ENCODE data around the gene KCND2.

Gene KCND2

GRCh38 chr7:120254845-120255244 is 18.1 kb upstream of the KCND2 start:
- TF ChIP-seq, protein P1, sequence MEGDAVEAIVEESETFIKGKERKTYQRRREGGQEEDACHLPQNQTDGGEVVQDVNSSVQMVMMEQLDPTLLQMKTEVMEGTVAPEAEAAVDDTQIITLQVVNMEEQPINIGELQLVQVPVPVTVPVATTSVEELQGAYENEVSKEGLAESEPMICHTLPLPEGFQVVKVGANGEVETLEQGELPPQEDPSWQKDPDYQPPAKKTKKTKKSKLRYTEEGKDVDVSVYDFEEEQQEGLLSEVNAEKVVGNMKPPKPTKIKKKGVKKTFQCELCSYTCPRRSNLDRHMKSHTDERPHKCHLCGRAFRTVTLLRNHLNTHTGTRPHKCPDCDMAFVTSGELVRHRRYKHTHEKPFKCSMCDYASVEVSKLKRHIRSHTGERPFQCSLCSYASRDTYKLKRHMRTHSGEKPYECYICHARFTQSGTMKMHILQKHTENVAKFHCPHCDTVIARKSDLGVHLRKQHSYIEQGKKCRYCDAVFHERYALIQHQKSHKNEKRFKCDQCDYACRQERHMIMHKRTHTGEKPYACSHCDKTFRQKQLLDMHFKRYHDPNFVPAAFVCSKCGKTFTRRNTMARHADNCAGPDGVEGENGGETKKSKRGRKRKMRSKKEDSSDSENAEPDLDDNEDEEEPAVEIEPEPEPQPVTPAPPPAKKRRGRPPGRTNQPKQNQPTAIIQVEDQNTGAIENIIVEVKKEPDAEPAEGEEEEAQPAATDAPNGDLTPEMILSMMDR (IDR thresholded peaks at IDR 0.05; ENCODE audit: insufficient read depth, low read depth, low read length, missing control alignments) = no peak
- no peak overlapping the region for H3K4me3 ChIP-seq (ENCODE audit: low read length)
- DNase-seq (ENCODE audit: low read depth) = no peak

DNA sequence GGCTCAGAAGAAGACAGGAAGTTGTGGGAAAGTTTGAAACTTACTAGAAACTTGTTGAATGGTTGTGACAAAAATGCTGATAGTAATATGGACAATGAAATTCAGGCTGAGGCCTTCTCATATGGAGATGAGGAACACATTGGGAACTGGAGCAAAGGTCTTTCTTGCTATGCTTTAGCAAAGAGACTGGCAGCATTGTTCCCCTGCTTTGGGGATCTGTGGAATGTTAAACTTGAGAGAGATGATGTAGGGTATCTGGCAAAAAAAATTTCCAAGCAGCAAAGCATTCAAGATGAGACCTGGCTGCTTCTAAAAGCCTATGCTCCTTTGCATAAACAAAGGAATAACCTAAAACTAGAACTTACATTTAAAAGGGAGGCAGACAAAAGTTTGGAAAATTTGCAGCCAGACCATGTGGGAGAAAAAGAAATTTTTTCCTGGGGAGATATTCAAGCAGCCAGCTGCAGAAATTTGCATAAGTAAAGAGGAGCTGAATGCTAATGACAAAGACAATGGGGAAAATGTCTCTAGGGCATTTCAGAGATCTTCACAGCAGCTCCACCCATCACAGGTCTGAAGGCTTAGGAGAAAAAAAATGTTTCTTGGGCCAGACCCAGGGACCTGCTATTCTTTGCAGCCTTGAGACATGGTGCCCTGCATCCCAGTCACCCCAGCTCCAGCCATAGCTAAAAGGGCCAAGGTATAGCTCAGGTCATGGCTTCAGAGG is 16.5 kb upstream of the KCND2 start:
- no peak overlapping the region for H3K4me3 ChIP-seq (ENCODE audit: low read length)
- no peak for DNase-seq (ENCODE audit: low read depth)
- TF ChIP-seq, protein P1 (IDR thresholded peaks at IDR 0.05; ENCODE audit: insufficient read depth, low read depth, low read length, missing control alignments) = no peak

DNA sequence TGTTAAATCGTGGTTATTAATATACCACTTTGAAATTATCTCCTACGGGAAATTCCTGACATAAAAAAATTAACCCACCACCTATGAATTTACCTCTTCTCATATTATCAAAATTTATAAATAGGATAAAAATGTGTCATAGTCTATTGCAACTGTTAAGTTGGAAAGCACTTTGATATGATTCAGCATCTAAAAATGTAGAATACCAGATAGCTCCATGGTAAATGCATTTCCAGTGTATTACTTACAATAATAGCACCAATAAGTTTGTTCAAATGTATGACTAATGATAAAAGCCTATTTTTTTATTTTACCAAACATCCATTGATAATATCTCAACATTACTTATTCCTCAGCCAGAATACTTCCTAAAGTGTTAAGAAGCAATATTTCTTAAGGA is 13.6 kb upstream of the KCND2 start:
- DNase-seq (ENCODE audit: low read depth) = peak; percentile 3
- TF ChIP-seq, protein P1 (IDR thresholded peaks at IDR 0.05; ENCODE audit: insufficient read depth, low read depth, low read length, missing control alignments) = no peak
- no peak overlapping the region for H3K4me3 ChIP-seq (ENCODE audit: low read length)

GRCh38 chr7:120260111-120260510 is 12.9 kb upstream of the KCND2 start:
- TF ChIP-seq, protein P1 (IDR thresholded peaks at IDR 0.05; ENCODE audit: insufficient read depth, low read depth, low read length, missing control alignments) = no peak
- no peak for DNase-seq (ENCODE audit: low read depth)
- H3K4me3 ChIP-seq (ENCODE audit: low read length) = no peak overlapping the region

GRCh38 chr7:120272261-120272660 is 714 bp upstream of the KCND2 start:
- TF ChIP-seq, protein P1 (IDR thresholded peaks at IDR 0.05; ENCODE audit: insufficient read depth, low read depth, low read length, missing control alignments) = peak; percentile 71
- DNase-seq (ENCODE audit: low read depth) = peak; percentile 66
- peak overlapping the region; percentile 55 for H3K4me3 ChIP-seq (ENCODE audit: low read length)

- TF ChIP-seq, protein P1 (IDR thresholded peaks at IDR 0.05; ENCODE audit: insufficient read depth, low read depth, low read length, missing control alignments) = no peak
- DNase-seq (ENCODE audit: low read depth) = peak; percentile 60
- H3K4me3 ChIP-seq (ENCODE audit: low read length) = peak overlapping the region; percentile 45
These were observed 551 bp downstream of the KCND2 start for GRCh38 chr7:120273476-120273975.

DNA sequence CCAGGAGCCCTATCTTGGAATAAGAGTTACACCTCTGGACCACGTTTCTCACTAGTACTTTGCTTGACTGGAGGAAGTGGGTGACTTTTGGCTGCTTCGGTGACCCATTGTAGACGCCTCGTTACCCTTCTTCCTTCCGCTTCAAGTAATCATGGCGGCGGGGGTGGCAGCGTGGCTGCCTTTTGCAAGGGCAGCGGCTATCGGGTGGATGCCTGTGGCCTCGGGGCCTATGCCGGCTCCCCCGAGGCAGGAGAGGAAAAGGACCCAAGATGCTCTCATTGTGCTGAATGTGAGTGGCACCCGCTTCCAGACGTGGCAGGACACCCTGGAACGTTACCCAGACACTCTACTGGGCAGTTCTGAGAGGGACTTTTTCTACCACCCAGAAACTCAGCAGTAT is 1.5 kb downstream of the KCND2 start:
- TF ChIP-seq, protein P1 (IDR thresholded peaks at IDR 0.05; ENCODE audit: insufficient read depth, low read depth, low read length, missing control alignments) = no peak
- no peak for DNase-seq (ENCODE audit: low read depth)
- H3K4me3 ChIP-seq (ENCODE audit: low read length) = no peak overlapping the region

Data from epithelial cell of esophagus (primary cell).